ENCODE measurements around the gene MAP2K3.

- TF ChIP-seq ZNF223 (tag by site-specific recombination; IDR thresholded peaks at IDR 0.05) (no peak), ZNF292 (tag by site-specific recombination; IDR thresholded peaks at IDR 0.05; ENCODE audit: borderline replicate concordance, low read depth) (no peak), TCF7L2 (IDR thresholded peaks at IDR 0.05; ENCODE audit: borderline replicate concordance, low read depth, low read length) (no peak), PATZ1 (tag by site-specific recombination; IDR thresholded peaks at IDR 0.05) (no peak), ZNF169 (tag by site-specific recombination; IDR thresholded peaks at IDR 0.05) (no peak), PBX3 (CRISPR knock-in tag; IDR thresholded peaks at IDR 0.05) (no peak), PRDM1 (tag by site-specific recombination; IDR thresholded peaks at IDR 0.05) (no peak), ZNF274 (IDR thresholded peaks at IDR 0.05; ENCODE audit: low read length) (no peak), ZNF274 (tag by site-specific recombination; IDR thresholded peaks at IDR 0.05; ENCODE audit: borderline replicate concordance) (no peak), ZBTB8A (tag by site-specific recombination; IDR thresholded peaks at IDR 0.05) (no peak), ZNF768 (tag by site-specific recombination; IDR thresholded peaks at IDR 0.05) (no peak)
- TF ChIP-seq, protein P1, sequence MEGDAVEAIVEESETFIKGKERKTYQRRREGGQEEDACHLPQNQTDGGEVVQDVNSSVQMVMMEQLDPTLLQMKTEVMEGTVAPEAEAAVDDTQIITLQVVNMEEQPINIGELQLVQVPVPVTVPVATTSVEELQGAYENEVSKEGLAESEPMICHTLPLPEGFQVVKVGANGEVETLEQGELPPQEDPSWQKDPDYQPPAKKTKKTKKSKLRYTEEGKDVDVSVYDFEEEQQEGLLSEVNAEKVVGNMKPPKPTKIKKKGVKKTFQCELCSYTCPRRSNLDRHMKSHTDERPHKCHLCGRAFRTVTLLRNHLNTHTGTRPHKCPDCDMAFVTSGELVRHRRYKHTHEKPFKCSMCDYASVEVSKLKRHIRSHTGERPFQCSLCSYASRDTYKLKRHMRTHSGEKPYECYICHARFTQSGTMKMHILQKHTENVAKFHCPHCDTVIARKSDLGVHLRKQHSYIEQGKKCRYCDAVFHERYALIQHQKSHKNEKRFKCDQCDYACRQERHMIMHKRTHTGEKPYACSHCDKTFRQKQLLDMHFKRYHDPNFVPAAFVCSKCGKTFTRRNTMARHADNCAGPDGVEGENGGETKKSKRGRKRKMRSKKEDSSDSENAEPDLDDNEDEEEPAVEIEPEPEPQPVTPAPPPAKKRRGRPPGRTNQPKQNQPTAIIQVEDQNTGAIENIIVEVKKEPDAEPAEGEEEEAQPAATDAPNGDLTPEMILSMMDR (tag by site-specific recombination; IDR thresholded peaks at IDR 0.05) = no peak
- TF ChIP-seq, protein P2, sequence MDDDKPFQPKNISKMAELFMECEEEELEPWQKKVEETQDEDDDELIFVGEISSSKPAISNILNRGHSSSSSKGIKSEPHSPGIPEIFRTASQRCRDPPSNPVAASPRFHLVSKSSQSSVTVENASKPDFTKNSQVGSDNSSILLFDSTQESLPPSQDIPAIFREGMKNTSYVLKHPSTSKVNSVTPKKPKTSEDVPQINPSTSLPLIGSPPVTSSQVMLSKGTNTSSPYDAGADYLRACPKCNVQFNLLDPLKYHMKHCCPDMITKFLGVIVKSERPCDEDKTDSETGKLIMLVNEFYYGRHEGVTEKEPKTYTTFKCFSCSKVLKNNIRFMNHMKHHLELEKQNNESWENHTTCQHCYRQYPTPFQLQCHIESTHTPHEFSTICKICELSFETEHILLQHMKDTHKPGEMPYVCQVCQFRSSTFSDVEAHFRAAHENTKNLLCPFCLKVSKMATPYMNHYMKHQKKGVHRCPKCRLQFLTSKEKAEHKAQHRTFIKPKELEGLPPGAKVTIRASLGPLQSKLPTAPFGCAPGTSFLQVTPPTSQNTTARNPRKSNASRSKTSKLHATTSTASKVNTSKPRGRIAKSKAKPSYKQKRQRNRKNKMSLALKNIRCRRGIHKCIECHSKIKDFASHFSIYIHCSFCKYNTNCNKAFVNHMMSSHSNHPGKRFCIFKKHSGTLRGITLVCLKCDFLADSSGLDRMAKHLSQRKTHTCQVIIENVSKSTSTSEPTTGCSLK (tag by site-specific recombination; IDR thresholded peaks at IDR 0.05) = no peak
These were observed 68.4 kb downstream of the MAP2K3 start for GRCh38 chr17:21352981-21353265.

Data from HEK293 (cell line).